GM18867 (cell line): Measurements from ENCODE around the gene NPTX2.
"Not testable (repeated sequence)": the region's sequence is repeated elsewhere in the genome, so short reads cannot be mapped to it uniquely, and the experiment has no call there.

Experiments used
- ATAC-seq: cut with Tn5 transposase; IDR thresholded peaks from one replicate; pipeline ENCODE4 v1.9.1; 2021; ENCODE audit warnings: mild to moderate bottlenecking, moderate library complexity; ENCODE audit not compliant: unreplicated experiment

The NPTX2 gene

GRCh38 chr7:98617051-98617959 lies at the start of gene NPTX2:
NPTX2 (plus strand) TSS chr7:98617285; CDS start chr7:98617462, 177 bp downstream.
- ATAC-seq = no peak

DNA sequence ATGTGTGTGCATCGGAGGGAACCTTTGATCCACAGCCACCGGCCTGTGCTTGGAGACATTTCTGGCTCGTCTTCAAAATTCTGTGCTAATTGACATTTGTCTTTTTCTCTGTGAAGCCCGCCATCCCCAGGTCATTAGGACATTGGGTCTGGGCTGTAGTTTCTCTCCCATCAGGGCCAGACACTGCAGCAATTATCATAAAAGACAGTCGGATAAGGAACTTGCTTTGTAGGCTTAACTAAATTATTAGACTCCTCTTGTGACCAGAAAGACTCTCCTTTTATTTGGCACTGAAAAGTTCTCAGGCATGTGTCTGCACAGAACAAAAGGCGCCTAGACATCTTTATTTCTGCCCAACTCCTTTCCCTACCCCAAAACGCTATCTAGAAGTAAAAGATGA lies 49.1 kb upstream of the NPTX2 start:
- no peak for ATAC-seq

GRCh38 chr7:98568891-98569290 lies 48.2 kb upstream of the NPTX2 start:
- ATAC-seq = no peak

- no peak for ATAC-seq
These were observed 47.3 kb upstream of the NPTX2 start for GRCh38 chr7:98569691-98570337.

GRCh38 chr7:98571006-98571405 lies 46.1 kb upstream of the NPTX2 start:
- ATAC-seq = no peak

DNA sequence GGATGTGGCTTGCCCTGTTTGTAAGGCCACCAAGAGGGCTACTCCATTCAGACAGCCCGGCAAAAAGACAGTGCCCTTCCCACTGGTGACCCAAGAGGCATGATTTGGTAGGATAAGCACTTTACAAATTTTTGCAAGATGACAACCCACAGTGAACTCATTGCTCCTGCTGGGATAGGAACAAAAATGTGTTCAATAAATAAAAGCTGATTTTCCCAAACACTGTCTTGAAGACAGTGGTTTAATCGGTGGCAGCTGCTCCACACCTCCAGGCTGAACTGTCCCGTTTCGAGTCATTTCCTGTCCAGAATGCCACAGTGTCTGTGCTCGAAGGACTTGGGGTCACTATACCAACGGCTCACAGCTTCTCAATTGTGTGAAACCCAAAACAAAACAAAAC lies 45.1 kb upstream of the NPTX2 start:
- ATAC-seq = no peak

DNA sequence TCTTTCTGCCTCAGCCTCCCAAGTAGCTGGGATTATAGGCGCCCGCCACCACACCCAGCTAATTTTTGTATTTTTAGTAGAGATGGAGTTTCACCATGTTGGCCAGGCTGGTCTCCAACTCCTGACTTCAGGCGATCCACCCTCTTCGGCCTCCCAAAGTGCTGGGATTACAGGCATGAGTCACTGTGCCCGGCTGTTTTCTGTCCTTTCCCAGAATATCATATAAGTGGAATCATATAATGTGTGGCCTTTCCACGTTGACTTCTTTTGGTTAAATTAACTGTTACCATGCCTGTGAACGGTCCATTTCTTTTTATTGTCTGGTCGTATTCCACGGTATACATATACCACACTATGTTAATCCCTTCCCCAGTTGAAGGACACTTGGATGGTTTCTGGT lies 44.4 kb upstream of the NPTX2 start:
- ATAC-seq = not testable (repeated sequence)

GRCh38 chr7:98573816-98574215 lies 43.3 kb upstream of the NPTX2 start:
- ATAC-seq = no peak

- no peak for ATAC-seq
These were observed 41.2 kb upstream of the NPTX2 start for GRCh38 chr7:98575878-98576277.

- no peak for ATAC-seq
These were observed 32.3 kb upstream of the NPTX2 start for GRCh38 chr7:98584830-98585229.

- no peak for ATAC-seq
These were observed 25.2 kb upstream of the NPTX2 start for GRCh38 chr7:98591926-98592325.

GRCh38 chr7:98594348-98594747 lies 22.7 kb upstream of the NPTX2 start:
- no peak for ATAC-seq

DNA sequence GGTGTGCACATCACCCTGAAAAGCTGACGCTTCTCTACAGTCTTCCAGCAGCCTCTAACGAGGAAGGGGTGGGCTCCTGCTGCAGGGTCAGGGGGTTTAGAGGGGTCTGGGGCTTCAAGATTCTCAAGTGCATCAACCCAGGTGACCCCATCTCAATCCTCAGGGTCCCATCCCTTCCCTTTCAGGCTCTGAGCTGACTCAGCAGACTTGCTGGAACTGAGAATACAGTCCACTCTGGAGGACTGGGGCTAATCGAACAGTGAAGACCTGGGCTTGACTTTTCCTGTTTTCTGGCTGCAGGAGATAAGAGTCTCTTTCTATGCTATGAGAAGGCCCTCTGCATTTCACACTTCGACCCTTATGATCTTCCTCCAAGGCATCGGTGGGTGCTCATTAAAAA lies 22.3 kb upstream of the NPTX2 start:
- ATAC-seq = no peak

DNA sequence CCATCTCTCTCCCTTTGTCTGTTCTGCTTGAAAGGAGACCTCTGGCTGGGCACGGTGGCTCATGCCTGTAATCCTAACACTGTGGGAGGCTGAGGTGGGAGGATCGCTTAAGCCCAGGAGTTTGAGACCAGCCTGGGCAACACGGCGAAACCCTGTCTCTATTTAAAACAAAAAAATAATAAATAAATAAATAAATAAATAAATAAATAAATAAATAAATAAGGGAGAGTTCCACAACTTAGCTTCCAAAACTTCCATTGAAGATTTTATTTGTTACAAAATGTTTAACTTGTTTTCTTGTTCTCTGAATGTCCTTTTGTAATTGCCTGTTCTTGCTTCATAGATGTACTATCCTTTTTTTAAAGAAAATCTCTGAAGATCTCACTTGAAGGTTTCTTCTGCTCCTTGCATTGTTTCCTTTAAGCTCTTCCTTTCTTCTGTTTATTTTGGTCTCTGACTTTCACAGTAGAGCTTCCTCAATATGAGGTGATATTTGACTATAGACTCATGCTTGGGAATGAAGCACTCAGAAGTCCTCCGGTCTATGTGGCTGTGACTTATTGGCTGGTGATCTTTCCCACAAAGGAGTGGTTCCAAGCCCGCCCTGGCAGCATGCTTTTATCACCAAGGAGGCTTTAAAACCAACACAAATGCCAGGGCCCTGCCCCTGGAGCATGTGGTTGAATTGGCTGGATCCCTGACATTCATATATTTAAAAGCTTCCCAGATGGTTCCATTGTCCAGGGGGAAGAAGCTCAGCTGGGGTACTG lies 18.1 kb upstream of the NPTX2 start:
- no peak for ATAC-seq

DNA sequence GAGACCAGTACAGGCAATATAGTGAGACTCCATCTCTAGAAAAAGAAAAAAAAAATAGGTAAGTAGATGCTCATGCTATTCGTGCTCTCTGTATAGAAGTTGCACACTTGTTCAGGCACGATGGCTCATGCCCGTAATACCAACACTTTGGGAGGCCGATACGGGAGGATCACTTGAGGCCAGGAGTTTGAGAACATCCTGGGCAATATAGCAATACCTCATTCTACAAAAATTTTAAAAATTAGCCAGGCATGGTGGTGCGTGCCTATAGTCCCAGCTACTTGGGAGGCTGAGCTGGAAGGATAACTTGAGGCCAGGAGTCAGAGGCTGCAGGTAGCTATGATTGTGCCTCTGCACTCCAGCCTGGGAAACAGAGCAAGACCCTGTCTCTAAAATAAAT lies 17.2 kb upstream of the NPTX2 start:
- no peak for ATAC-seq

GRCh38 chr7:98602755-98603398 lies 14.2 kb upstream of the NPTX2 start:
- no peak for ATAC-seq

DNA sequence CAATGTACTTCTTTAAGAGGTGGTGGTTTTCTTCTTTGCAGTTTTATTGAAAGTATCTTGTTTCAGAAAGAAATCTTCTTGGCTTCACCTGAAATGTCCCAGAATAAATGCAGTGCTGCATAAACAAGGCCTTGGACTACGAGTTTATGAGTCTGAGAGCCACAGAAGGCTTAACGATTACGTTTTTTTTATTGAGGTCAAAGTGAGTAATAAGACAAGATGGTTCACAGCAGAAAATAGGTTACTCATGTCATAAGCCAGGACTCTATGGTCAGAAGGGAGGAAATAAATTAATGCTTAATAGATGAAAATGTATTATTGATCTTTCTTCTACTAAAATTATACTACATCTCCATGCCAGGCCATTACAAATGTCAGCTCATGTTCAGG lies 13.7 kb upstream of the NPTX2 start:
- no peak for ATAC-seq

DNA sequence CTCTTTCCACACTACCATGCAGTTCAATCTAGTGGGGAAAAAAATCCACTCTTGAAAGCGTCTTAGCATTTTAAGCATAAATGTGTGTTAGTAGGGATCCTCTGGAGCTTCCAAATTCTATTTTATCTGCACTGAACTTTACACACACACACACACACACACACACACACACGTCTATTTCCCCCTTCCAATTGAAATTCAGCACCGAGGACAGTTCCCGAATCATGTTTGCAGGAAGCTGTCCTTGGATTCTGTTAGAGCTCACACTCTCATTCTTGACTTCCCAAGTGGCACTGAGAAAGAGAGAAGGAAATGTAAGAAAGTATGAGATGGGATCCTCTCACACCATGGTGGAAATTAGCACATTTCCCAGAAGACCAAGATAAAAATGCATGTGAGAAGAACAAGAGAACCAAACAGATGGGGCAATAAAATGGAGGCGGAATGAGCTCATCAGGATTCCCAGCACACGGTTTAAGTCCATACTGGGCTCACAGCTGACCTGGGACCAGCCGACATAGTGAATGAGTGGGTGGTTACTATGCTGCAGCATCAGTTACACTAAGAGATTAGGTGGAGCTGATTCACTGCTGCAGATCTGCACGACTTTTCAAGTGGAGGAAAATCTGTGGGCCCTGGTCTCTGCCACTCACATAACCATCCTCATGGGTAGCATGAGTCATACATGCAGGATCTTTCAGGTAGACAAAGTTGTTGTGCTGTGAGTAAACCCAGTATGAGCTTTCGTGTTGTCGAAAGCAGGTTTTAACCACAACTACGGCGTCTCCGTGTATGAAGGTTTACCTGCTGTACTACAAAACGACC lies 3.3 kb upstream of the NPTX2 start:
- no peak for ATAC-seq

DNA sequence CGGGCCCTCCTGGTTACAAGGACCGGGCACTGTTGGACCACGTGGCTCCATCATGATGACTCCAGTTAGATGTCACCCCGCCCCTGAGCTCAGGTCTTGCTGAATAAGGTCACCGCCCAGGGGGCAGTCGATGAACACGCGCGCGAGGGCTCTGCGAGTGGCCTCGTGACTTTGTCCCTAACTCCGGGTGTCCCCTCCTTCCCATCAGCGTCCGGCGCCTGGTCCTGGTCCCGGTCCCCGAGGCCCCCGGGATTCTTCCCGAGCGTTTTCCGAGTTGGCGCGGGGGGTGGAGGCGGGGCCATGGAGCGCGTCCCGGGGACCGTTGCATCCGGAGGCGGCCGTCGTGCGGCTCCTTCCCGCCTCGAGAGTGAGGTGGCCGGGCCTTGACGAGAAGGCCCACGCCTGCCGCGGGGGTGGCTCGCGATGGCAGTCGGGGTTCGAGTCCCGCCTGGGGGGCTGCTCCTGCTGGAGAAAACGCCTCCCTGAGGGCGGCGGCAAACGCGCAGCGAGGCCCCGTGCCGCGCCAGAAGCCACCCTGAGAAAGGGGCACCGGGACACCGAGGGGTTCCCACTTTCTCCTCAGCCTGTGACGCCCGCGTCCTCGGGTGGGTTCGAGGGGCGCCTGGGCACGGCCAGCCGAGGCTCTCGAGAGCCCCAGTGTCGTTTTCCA lies 569 bp upstream of the NPTX2 start:
- no peak for ATAC-seq

GRCh38 chr7:98617960-98618418 lies 904 bp downstream of the NPTX2 start:
- no peak for ATAC-seq
